Stimulated activated CD4-positive, alpha-beta T cell treated with anti-CD3 and anti-CD28 coated beads, Interleukin-4, amount 100 ng/mL, for 48 hours (primary cell): ENCODE data around the gene PAPSS1.
"Not testable (repeated sequence)": the region's sequence is repeated elsewhere in the genome, so short reads cannot be mapped to it uniquely, and the experiment has no call there.

Experiments
- DNase-seq, 2 donors: peaks; one replicate each; pipeline ENCODE4 v3.0.0-alpha.2; 2020; ENCODE audit warnings: low read depth in 2 of 2

PAPSS1 gene

DNA sequence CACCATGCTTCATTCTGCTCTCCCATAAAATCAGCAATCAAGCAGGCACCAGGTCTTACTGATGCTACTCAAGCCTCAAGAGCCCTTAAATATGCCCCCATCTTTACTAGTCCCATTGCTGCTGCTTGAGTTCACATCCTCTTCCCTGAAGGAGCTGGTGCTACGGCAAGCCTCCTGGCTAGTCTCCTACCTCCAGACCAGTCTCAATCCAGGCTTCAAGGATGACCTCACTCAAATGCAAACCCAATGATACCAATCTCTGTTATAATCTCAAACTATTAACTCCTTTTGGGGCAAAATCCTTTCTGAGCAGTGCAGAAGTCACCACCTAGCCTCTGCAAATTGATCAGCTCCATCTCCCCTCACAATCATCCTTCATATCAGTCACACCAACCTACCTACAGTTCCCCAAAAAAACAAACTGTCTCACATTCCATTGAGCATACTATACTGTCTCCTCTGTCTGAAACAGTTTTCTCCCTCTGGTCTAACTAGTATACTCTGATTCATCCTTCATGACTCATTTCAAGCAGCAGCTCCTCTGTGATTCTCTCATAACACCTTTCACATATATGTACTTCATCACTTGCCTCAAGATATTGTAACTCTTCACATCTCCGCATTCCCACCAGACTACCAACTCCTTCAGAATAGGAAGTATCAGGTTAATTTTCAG is 30.0 kb downstream of the PAPSS1 start:
- DNase-seq: no peak

DNA sequence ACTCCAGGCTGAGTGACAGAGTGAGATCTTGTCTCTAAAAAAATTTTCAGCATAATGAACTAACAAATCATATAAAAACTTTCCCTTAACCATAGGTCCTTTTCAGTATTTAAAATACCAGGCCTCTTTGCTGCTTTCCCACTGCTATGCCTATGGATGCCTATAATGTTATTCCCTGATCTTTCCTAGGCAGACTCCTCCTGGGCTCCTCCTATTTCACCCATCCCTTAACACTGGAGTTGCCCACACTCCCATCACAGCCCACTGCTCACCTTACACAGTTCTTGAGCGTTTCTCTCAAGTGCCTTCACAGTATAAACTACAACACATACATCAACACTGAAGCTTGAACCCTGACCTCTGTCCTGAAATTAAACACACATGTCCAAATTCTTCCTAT is 31.6 kb downstream of the PAPSS1 start:
- no peak for DNase-seq

DNA sequence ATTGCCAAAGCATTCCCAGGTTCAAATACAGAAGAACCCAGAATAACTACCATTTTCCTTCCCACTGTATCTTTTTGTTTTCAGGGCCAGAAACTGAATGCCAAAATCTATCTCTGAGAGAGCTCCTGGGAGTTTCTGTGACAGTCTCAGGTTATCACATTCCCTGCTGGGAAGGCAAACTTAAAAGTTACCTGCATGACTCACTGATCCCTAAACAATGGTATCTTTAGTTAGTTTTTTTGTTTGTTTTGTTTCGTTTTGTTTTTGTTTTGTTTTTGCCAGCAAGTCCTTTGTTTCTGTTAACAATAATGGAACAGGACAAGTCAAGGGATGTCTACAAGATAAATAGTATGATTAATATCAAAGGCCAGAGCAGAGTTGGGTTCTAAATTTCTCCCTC is 34.3 kb downstream of the PAPSS1 start:
- DNase-seq: no peak

DNA sequence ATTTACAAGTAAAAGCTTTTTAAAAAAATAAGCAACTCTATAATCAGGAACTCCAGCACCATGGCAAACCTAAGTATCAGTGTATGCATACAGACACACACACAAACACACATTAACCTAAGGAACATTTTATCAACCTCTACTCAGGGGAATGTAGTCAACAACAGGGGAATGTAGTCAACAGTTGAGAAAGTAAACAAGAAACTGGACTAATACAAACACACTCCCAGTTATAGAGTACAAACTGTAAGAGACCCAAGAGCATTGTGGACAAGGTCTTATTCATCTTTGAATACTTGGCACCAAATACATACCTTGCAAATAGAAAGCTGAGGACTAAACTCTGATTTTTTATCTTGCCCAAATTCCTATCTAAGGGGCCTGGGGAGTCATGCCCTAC is 36.2 kb downstream of the PAPSS1 start:
- DNase-seq: no peak

DNA sequence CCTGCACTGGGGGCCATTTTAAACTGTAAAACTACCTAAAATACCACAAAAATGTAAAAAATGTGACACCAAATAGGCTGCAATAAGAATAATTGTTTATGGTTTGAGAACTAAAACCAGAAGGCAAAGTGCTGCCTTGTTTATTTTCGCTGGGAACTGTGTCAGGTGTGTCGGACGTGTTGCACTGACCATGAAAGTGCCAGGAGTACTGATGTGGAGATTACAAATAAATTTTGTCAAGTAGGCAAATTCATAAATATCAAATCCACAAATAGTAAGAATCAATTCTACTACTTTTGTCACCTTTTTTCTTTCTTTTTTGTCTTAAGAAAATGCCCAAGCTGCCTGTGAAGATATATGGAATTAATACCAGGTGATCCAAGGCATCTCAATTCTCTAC is 37.7 kb downstream of the PAPSS1 start:
- no peak for DNase-seq

DNA sequence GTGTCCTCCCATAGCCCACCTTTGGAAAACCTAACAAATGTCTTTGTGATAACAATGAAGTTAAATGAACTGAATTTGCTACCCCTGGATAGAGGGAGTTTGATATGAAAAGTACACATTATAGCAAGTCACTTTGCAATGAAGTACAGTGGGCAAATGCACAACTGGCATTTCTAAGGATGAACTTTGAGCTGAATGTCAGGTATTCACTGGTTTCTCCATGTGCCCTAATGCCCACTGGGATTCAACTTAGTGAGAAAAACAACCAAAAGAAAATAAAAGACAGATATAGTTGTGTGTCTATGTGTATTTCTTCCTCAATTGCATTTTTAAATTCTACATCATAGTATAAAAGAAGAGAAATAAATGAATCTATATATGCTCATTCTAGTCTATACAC is 51.0 kb downstream of the PAPSS1 start:
- DNase-seq: no peak

DNA sequence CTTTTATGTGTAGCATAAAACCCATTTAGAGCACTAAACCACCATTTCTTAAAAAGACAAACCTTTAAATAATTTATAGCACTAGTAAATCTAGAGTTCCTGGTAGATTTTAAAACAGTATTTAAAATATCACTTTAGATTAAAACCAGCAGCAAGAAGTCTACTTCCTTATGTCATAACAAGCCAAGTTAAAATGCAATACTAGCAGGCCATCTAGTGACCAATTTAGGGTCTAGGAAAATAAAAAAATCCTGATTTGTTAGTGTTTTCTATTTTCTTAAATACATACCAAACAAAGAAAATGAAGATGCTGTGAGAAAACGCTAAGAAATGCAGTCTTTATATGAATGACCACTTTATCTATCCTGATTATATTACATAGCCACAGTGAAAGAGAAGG is 53.9 kb downstream of the PAPSS1 start:
- no peak for DNase-seq

DNA sequence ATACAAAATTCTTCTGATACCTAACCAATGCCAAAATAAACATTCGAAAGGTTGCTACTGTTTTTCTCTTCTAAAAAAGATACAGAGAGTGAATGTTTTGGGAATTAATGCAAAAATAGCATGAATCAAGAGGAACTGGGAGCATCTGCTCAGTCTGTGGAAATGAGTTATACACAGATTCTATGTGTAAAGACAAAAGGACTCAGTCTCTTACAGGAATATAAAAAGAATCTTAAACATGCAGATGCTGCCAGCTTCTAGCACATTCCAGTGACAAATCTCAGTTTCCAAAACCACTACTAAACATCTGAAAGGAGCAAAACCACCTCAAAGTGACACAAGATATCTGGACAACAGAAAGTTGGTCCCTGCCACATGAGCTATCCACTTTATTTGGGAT is 55.0 kb downstream of the PAPSS1 start:
- DNase-seq: no peak

DNA sequence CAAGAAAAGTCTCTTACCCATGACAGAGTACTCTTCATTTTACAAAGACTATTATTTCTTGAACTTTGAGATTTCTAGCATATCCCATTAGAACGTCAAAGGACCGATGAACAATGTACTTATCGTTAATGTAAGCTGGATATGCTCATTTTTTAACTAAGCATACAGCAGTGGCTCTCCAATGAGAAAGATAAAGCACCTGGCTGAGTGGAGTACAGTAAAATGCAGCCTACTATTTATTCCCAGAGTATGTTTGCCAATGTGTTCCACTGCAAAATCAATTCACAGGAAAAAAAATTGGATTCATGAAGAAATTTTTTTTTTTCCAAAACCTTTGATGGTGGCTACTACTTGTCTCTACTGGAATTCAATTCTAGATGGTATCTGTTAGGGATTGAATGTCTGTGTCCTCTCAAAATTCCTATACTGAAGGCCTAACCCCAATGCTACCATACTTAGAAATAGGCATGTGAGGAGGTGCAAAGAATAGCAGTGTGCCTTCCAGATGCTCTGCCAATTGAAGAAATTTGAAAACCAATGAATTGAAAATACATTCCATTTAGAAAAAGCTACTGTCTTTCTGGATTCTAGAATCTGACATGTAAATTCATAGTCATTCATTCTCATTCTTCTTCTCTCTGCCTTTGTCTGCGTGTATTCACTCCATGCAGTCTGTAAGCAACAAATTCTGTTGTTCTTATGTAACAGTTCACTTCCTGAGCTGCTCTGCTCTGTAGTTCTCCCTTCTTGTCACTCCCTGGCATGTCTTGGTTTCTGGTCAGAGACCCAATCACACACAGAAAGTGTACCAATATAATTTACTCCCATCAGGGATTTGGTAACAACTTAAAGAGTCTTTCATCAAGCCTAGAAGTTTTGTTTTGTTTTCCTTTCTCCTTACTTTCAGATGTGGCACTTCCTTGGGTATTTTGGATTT is 61.4 kb downstream of the PAPSS1 start:
- no peak for DNase-seq

DNA sequence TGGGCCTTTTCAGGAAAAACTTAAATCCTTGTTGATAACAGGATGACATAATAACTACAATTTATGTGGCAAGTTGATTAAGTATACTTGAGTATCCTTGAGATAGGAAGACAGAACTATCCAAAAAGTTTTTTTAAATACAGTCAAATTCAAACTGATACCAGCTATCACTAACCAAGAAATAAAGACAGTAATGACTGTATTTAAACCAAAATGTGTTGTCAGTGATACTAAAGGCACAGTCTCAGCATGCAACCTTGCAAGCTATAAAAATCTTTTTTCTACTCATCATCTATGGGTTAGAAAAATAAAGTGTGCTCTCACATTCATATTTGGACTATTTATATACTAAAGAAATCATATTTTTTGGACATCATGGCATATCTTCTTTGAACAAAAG is 64.7 kb downstream of the PAPSS1 start:
- no peak for DNase-seq

DNA sequence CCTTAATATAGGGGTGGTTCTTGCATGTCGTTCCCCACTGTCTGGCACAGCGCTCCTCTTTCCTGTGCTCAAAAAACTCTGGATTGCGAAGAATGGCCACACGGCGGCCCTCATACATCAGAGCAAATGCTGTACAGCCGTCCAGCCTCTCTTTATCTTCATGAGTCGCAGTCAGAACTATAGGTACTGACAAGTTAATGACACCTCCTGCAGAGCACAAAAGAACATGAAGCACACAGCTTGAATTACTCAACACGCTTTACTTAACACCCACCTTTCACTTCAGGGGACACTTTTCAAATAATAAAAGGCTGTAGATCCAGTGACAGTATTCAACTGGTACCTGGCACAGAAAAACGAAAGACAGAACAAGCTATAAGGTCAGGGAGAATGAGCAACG is 65.3 kb downstream of the PAPSS1 start:
- no peak for DNase-seq

DNA sequence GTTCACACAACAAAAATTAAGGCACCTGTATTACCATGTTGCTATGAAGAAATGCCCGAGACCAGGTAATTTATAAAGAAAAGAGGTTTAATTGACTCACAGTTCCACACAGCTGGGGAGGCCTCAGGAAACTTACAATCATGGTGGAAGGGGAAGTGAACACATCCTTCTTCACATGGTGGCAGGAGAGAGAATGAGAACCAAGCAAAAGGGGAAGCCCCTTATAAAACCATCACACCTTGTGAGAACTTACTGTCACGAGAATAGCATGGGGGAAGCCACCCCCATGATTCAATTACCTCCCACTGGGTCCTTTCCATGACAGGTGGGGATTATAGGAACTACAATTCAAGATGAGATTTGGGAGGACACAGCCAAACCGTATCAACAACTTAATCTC is 68.6 kb downstream of the PAPSS1 start:
- not testable (repeated sequence) for DNase-seq

DNA sequence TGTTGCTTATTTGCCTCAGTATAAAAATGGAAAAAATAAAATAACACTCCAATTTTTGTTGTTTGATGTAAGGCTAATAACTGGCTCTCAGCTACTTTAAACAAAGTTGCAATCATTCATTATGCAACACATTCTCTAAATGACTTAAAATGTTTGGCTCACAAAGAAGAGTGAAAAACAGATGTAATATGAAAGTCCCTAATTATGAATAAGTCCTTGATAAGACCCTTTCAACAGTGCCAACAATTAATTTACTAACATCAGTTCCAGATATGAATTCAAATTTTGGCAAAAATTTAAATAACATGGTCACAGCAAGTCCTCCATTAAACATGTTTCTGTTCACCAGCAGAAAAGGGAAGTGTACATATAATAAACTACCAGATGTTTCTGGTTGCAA is 69.8 kb downstream of the PAPSS1 start:
- DNase-seq: no peak

DNA sequence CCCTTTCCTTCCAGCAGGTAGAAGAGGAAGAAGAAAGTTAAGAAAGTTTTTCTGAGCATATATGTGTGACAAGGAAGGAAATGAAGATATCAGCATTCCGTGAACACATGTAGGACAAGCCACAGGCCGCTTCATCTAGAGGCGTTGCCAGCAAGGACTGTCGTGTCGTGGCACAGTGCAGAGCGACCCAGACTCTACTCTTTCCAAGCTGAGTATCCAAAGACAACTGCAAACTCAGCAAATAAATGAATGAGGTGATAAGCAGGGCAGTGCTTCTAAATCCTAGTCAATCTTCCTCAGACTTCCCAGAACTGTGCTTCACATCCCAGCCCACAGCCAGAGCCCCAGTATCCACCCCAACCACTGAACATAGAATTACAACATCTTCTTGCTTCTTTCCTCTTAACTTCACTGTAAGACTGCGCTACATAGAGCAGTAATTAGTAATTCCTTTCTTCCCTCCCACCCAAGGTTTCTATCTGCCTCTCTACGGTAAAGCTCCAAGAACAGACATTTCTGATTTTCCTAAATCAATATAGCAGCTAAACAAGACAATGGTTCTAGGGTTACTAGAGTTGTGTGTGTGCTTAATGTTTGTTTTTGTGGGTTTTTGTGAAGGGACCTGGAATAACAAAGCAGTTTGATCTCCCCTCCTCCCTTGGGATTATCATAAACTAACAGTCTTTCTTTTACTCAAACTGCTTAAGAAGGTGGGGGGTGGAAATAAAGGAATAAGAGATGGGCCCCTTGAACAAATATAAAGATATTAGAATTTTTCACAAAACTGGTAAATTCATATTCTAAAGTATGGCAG is 71.6 kb downstream of the PAPSS1 start:
- DNase-seq: no peak

DNA sequence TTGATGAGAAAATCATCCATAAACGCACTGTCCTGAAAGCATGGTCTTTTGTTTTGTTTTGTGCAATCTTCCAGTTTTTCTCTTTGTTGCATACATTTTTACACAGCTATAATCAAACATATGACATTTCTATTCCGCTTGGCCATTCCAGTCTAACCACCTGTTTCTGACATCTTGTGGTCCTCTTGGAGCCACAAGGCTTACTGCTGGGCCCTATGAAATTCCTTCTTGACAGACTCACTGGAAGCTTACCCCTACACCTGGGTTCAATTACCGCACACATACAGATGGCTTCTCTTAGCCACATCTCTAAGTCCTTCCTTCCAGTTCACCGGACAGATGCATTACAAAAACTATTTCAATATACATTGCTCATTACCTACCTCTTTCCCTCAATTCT is 72.4 kb downstream of the PAPSS1 start:
- no peak for DNase-seq

DNA sequence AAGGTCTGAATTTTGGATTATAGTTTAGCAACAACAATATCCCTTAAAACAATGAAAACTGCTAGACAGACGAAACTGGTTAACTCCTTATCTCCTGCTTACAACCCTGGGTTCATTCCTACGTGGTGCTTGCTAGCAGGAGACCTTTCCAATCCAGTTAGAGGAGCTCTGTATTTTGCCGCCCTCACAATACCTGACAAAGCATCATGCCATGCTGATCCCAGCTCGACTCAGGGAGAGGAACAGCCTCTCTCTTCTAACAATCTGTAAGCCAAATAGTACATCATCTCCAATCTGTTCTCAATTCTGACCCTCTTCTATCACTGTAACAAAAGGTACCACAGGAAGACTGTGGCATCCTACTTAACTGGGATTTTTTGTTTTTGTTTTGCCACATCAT is 74.4 kb downstream of the PAPSS1 start:
- no peak for DNase-seq

DNA sequence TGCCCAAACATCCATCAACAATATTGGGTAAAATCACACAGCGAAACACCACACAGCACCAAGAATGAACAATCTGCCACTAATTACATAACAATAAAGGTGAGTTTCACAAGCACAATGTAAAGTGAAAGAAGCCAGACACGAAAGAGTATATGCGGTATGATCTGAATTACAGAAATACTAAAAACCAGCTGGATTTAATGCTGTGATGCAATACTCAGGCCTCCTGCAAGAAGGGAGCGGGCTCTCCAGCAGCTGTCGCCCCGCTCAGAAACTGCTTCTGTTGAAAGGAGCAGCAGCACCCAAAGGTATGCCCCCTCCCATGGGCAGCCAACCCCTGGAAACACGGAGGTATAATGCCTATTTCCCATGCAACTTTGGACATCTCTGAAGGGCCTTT is 77.0 kb downstream of the PAPSS1 start:
- DNase-seq: no peak

DNA sequence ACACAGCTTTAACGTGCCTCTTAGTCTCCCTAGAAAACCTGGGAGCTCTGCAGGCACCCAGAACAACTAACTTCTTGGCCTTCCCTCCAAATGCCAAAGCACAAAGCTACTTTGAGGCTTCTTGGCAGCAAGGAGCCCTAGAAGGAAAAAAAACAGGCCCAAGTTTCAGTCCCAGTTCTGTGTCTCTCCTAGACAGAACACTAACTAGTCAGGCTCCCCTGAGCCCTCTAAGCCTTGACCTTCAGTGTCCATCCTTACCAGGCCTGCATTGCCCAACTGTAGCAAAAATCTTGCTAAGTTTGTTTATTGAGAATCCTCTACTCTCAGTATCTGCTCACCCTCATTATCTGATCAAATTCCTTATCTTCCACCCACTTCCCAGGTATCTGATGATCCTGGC is 79.2 kb downstream of the PAPSS1 start:
- no peak for DNase-seq

DNA sequence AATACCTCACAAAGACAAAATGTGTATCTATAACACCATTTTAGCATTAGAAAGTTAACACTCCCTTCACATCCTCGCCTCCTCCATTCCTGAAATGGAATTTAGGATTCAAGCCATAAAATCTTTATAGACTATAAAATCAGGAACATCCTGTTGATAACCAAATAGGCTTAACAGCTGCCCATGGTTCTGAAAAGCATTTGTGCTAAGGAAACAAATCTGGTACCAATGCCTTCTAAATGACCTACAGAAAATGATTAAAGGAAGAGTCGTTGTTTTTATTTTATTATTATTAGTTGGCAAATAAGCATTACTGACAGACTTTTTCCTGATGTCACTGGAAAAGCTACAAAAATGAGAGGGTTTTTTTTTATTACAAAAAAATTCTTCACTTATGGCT is 79.8 kb downstream of the PAPSS1 start:
- DNase-seq: no peak

DNA sequence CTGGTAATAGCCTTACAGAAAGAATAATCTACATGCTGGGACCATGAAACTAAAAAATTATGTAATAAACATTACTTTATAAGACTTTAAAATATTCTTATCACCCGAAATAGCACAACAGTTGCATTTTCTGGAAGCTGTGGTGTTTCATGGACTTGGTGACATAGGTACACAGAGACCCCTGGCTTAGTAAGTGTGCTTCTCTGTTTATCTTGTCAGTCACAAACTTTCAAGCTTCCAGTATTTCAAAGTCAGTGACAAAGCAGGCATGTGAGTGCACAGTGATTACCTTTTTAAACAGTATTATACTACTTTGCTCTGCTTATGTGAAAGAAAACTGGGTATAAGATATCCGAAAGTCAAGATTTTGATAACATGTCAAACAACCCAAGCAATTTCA is 84.3 kb downstream of the PAPSS1 start:
- DNase-seq: no peak

DNA sequence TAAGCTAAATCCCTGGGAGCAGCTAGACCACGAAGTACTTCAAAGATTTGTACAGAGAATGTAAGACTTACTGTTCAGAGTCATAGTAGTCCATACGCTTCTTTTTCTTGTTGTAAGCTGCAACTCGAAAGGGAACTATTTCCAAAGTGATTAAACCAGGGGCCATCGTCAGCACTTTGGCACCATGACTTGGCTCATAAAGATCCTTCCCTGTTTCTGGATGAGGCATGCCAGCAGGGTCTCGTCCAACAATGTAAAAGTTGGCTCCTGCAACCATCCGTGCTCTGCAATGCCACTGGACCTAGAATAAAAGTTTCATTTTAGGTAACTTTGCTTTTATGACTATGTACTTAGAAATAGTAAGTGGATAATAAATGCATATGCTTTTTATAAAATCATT is 88.5 kb downstream of the PAPSS1 start:
- no peak for DNase-seq

DNA sequence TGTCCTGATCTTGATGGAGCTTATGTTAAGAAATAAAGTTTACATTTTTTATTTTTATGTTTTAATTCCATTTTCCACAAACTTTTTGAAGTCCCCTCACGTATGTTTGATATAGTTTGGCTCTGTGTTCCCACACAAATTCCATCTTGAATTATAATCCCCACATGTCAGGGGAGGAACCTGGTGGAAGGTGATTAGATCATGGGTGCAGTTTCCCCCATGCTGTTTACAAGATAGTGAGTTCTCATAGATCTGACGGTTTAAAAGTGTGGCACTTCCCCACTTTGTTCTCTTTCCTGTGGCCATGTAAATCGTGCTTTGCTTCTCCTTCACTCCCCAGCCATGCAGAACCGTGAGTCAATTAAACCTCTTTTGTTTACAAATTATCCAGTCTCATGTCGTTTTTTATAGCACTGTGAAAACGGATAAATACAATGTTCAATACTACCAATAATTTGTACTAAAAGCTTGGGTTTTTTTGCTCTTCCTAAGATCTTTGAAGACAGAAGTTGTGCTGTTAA is 89.8 kb downstream of the PAPSS1 start:
- DNase-seq: no peak
